KG1 (cell line): ENCODE results near the gene SSH2.
A peak's percentile ranks its signal among the peaks of the same experiment; 100 is the strongest.
"Not testable (repeated sequence)": the region's sequence is repeated elsewhere in the genome, so short reads cannot be mapped to it uniquely, and the experiment has no call there.

Source experiments
- DNase-seq: peaks from one replicate; lab custom pipeline; 2025; lab: John Stamatoyannopoulos, UW

The SSH2 gene, protein sequence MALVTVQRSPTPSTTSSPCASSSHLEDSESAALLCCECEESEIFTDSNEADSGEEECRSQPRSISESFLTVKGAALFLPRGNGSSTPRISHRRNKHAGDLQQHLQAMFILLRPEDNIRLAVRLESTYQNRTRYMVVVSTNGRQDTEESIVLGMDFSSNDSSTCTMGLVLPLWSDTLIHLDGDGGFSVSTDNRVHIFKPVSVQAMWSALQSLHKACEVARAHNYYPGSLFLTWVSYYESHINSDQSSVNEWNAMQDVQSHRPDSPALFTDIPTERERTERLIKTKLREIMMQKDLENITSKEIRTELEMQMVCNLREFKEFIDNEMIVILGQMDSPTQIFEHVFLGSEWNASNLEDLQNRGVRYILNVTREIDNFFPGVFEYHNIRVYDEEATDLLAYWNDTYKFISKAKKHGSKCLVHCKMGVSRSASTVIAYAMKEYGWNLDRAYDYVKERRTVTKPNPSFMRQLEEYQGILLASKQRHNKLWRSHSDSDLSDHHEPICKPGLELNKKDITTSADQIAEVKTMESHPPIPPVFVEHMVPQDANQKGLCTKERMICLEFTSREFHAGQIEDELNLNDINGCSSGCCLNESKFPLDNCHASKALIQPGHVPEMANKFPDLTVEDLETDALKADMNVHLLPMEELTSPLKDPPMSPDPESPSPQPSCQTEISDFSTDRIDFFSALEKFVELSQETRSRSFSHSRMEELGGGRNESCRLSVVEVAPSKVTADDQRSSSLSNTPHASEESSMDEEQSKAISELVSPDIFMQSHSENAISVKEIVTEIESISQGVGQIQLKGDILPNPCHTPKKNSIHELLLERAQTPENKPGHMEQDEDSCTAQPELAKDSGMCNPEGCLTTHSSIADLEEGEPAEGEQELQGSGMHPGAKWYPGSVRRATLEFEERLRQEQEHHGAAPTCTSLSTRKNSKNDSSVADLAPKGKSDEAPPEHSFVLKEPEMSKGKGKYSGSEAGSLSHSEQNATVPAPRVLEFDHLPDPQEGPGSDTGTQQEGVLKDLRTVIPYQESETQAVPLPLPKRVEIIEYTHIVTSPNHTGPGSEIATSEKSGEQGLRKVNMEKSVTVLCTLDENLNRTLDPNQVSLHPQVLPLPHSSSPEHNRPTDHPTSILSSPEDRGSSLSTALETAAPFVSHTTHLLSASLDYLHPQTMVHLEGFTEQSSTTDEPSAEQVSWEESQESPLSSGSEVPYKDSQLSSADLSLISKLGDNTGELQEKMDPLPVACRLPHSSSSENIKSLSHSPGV (N-terminal part only)

DNA sequence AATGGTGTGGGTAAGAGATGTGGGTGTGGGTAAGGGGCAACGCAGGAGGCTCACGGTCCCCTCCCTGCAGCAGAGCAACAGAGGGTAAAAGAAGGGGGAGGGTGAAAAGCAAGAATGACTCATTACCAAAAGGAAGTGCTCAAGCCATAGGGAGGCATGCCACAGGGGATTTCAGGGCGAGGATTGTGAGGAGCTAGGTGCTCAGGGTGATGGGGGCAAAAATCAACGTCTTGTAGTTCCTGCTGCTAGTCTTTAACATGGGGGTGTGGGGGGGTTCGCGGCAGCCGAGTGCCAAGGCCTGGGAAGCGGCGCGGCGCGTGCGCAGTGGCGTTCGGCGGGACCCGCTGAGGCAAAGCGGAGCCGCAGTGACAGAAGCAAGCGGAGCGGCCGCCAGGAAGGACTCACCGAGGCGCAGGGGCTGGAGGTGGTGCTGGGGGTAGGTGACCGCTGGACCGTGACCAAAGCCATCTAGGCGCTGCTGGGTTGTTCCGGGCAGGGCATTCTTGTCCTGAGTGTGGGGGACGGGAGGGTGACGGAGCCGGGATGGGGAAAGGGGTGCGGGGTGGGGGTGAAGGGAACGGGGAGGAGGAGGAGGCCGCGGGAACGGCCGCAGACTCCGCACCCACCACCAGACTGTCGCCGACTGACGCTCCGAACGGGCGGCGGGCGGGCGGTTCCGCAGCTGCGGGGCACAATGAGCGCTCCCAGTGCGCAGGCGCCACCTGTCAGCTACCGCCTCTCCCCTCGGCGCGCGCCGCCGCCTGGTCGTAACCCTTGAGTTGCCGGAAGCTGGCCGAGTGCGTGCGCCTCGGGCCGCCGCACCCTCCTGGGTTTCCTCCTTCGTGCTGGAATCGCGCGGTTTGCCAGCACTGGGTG, at the start of gene SSH2:
TSS of gene SSH2 (minus strand) at position 696 of the 876 bp plus-strand sequence. CDS start at position 468, 228 bp downstream.
- DNase-seq: peak; percentile 87

DNA sequence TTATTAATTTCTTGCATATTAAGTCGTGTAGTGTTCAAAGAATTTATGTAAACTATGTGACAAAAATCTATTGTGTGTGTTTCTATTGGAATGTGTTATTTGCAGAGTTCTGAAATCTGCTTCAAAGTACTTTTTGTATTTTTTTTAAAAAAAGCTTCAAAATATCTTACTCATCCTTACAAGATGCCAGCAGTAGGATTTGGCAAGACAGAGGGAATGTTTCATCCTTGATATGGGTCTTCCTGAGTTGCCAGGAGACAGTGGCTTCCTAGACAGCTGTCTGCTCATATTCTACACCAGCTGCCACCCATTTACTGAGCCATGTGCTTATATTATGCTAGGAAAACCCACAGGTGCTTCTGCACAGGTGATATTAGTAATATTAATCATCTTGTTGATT, 47.8 kb upstream of the SSH2 start:
- no peak for DNase-seq

DNA sequence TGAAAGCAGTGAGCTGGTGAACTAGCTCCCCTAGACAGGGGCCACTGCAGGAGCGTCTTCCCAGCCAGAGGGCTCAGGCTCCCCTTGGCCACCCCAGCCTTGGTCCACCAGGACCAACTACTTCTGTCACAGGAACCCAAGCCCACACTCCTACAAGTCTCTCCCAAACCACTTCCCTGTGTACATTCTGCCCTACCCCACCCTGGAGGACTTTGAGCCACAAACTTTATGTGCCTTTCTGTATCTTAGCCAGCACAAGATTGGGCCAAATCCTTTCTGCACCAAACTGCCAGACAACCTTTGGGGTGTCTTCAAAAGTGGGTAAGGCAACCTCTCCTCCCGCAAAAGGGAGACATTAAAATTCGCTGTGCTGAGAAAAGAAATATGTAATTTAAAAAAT, 43.0 kb upstream of the SSH2 start:
- DNase-seq: no peak

DNA sequence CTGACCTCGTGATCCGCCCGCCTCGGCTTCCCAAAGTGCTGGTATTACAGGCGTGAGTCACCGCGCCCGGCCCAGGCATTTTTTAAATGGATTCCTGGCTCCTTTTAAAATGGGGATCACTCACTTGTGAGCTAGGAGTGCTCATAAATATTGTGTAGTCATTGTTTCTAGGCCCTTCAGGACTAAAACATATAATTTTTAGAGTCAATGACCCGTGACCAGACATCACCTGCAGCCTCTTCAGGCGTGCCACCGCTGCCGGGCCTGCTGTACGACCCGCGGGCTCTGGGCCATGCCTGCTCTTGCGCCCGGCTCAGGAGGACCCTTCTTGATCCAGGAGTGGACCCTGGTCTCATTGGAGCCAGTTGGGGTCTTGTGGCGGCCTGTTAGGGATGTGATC, 42.2 kb upstream of the SSH2 start:
- DNase-seq: no peak

DNA sequence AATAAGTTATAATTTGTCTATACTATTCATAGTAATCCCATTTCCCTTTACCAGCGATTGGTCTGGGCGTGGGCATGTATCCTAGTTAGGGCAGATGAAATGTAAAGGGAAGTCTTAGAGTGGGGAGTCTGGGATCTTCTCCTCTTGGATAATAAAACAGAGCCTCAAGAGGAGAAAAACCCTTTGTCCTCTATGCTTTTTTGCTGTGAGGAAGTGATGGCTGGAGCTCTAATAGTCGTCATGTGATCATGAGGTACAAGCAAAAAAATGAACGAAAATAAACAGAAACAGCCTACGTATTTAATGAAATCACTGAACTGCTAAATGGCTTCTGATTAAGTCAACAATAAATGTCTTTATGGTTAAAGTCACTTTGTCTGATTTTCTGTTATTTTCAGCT, 38.2 kb upstream of the SSH2 start:
- DNase-seq: no peak

DNA sequence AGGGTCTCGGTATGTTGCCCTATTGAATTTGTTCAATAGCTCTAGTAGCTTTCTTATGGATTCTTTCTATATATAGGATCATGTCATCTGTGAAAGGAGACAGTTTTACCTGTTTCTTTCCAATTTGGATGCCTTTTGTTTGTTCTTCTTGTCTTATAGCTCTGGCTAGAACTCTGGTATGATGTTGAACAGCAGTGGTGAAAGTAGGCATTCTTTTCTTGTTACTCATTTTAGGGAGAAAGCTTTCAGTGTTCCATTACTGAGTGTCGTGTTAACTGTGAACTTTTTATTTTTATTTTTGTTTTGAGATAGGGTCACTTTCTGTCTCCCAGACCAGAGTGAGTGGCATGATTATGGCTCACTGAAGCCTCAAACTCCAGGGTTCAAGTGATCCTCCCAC, 32.6 kb upstream of the SSH2 start:
- DNase-seq: no peak

DNA sequence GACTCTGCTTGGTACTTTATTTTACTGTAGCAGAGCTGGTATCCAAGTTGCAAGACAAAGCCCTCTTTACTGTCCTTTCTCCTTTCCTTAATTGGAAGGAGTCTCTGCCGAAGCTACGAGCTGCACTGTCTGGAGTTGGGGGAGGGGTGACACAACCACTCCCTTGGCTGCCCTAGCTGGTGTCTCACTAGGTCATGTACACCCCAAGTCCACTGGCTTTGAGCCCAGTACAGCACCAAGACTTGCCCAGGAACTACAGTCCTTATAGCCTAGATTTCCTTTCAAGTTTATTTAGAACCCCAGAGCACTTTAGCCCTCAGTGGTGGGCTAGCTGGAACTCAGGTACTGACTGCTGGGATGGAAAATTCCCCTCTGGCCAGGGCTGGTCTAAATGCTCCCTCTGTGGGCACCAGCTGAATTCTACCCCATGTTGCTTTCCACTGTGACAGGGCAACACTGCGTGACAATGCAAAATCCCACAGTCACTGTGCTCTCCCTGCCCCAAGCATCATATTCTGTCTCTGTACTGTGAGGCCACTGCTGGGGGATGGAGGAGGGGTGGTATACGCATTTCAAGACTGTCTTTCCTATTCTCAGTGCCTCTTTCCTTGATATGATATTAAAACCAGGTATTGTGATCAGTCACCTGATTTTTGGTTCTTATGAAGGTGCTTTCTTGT, 29.8 kb upstream of the SSH2 start:
- DNase-seq: no peak

DNA sequence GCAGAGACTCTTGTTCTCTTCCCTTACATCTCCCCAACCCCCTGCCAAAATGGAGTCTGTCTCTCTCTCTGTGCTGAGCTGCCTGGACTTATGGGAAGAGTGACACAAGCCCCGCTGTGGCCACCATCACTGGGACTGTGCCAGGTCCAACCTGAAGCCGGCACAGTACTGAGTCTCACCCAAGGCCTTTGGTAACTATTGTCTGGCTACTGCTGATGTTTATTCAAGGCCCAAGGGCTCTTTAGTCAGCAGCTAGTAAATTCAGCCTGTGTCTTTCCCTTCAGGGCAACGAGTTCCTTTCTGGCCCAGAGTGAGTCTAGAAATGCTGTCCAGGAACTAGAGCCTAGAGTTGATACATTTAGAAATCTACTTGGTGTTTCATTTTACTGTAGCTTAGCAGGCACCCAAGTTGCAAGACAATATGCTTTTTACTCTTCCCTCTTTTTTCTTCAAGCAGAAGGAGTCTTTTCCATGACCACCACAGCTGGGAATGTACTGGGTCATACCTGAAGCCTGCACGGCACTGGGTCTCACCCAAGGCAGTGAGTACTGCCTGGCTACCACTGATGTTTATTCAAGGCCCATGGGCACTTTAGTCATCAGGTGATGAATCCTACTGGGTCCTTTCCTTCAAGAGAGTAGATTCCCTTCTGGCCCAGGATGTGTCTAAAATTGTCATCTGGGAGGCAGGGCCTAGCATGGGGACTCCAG, 29.1 kb upstream of the SSH2 start:
- DNase-seq: no peak

DNA sequence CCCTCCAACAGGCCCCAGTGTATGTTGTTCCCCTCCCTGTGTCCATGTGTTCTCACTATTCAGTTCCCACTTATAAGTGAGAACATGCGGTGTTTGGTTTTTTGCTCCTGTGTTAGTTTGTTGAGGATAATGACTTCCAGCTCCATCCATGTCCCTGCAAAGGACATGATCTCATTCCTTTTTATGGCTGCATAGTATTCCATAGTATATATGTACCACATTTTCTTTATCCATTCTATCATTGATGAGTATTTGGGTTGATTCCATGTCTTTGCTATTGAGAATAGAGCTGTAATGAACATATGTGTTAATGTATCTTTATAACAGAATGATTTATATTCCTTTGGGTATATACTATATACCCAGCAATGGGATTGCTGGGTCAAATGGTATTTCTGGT, 27.5 kb upstream of the SSH2 start:
- DNase-seq: not testable (repeated sequence)

DNA sequence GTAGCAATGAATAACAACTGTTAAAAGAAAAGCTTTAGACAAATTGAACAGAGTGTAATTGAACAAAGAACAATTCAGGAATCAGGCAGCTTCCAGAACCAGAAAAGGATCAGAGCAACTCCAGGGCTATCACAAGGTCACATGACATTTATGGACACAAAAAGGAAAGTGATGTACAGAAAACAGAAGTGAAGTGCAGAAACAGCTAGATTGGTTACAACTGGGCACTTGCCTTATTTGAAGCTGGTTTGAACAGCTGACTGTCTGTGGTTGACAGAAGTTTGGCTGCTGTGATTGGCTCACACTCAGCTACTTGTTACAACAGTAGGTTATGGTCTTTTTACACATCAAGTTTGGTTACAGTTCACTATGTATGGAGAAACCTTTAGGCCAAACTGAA, 26.2 kb upstream of the SSH2 start:
- no peak for DNase-seq

DNA sequence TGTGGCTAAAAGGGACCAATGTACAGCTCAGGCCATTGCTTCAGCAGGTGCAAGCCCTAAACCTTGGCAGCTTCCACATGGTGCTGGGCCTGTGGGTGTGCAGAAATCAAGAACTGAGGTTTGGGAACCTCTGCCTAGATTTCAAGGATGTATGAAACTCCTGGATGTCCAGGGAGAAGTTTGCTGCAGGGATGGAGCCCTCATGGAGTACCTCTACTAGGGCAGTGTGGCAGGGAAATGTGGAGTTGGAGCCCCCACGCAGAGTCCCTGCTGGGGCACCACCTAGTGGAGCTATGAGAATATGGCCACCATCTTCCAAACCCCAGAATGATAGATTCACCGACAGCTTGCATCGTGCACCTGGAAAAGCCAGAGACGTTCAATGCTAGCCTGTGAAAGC, 24.4 kb upstream of the SSH2 start:
- no peak for DNase-seq

DNA sequence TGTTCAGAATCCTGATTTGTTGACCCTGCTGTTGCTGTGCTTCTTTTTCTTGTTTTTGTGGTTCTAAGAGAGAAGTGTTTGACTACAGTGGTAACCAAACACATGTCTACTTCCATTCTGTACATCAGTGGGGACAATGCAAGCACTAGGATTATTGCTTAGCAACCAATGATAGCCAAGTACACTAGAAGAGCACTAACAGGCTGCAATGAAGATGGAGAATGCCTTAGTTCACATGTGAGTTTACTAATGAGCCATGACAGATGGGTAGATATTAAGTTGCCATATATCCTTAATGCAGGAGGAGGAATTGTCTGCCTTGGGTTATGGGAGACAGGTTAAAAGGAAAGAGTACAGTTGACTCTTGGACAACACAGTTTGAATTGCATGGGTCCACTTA, 19.7 kb upstream of the SSH2 start:
- DNase-seq: no peak

DNA sequence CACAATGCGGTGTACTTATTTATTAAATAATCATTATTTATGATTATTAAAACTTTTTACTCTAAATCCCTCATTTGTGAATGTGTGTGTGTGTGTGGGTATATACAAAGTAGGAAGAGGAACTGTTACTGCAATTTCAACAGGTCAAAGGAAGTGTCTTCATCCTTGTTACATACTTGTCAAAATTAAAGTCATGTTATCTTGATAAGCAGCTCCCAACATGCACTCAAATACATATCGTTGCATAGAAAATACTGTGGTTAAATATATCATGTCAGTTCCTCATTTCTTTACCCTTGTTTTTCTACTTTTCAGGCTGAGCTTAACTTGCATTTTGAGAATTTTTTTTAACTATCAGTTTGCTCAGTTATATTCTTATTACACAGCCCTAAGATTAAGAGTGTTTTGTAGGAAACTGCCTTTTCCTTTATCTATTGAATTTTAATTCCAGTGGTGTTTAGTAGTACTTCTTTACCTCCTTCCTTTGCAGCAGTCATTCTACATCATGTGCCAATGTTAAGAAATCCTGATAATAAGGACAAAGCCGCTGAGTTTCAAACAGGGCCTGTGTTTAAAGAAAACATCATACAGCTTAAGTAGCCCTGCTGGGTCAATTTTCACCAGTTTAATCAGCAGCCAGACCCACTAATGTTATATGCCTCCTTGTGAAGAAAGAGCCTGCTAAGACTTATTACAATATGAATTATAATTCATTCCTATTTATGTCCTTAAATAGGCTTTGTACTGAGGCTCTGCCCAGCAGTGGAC, 18.6 kb upstream of the SSH2 start:
- peak; percentile 37 for DNase-seq

DNA sequence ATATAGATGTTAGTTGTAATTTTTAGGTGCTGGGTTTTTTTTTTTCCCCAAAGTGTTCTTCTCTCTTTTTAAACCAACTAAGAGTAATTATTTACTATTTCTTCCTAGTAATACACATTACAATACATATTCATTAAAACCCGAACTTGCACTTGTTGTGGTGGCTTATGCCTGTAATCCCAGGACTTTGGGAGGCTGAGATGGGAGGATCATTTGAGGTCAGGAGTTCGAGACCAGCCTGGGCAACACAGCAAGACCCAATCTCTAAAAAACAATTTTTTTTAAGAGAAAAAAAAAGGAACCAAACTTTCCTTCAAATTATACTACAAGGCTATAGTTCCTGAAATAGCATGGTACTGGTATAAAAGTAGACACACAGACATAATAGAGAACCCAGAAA, 15.3 kb upstream of the SSH2 start:
- no peak for DNase-seq

DNA sequence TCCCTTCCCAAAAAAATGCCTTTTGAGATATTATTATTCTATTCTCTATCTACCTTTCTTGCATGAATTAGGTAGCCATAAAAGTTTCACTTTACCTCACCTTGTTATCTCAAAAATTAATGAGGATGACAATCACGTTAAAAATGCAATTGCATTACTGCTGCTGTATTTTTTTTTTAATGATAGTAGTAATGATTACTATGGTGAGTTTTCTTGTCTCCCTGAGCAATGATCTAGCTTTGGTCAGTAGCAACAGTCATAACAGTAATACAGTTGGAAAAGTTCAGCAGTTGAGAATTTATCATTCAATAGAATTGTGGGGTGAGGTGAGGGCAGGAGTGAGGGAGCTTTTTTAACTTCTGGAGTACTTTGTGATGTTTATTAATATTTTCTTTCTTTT, 11.3 kb upstream of the SSH2 start, which contains the start of gene EFCAB5:
TSS of gene EFCAB5 (plus strand) at position 301 of the 400 bp plus-strand sequence. CDS start 163 bp downstream, outside the sequence.
- DNase-seq: no peak

DNA sequence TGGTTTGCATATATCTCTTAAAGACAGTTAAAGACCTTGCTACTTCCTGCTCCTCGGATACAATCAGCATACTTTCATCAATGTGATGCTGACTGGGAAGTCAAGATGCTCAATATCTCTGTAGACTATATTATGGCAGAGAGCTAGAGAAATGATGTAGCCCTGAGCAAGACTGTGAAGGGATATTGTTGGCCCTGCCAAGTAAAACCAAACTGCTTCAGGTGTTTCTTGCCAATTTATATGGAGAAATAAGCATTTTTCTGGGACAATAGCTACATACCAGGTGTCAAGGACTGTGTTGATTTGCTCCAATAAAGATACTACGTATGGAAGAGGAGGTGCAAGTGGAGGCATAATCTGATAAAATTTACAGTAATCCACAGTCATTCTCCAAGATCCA, 6.7 kb upstream of the SSH2 start:
- no peak for DNase-seq

DNA sequence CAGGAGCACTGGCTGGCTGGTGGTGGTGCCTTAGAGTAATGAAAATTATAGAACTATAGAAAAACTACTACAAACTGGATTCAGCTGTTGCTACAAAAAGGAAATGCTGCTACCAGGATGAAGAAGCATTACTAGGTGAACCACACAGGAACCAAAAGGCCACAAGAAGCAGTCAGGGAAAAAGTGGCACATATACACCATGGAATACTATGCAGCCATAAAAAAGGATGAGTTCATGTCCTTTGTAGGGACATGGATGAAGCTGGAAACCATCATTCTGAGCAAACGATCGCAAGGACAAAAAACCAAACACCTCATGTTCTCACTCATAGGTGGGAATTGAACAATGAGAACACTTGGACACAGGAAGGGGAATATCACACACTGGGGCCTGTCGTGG, 5.9 kb upstream of the SSH2 start:
- not testable (repeated sequence) for DNase-seq

DNA sequence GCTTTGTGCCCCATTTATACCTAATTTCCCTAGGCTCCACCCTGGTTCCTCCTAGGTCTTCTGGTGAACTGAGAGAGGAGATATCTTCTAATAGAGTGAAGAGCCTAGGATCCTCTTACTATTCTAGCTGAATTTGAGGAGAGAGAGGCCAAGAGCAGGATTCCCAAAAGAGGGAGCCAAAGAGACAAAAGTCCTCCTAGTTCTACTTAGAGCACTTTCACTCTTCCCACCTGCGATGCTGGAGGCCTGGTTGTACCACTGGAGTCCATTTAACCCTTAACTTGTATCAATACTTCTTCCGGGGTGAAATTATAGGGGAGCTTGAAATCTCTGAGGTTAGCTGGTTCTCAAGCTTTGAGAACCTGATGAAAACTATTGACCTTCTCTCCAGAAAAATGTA, 3.4 kb upstream of the SSH2 start:
- no peak for DNase-seq

DNA sequence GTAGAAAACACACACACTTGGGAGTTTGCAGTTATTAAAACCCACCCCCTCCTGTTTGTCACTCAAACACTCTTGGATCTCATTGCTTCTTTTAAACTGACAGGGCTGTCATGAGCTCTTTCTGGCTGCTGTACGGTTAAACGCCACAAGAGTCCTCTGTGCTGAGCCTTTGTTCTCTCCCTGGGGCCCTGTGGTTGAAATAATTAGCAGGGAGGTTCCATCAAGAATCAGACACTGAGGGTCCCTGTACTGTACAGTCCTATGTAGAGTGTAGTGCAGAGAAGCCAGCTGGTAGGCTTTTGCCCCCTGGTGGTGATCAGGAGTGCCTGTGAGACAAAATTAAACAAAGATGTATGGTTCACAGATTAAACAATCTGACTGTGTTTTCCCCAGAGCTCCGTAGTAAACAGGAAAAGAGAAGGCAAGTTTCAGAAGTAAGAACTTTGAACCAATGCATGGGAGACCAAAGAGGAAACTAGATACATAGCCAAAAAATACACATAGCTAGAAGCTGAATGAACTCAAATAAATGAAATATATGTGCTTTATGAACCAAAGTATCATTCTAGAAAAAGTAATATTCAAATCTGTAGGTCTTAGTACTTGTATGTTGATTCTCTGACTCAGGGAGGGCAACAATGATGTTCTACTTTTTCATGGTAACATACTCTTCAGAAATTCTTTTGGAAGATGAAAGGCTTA, 1.4 kb upstream of the SSH2 start:
- DNase-seq: peak; percentile 67
